ENCODE measurements around the gene ZNF710. TPM values are rescaled to one million over a fixed set of nuclear protein-coding genes. Genes with fewer than 3 reads are reported as not detected.

Gene ZNF710
- total and polyA plus RNA-seq, 2 of the 4 experiments (the other 2 are of a cell fraction): 7.6 to 8.2 TPM

- H3K4ac ChIP-seq (ENCODE audit: low read depth, low read length): peak overlapping the region; percentile 91
- H3K9me3 ChIP-seq (ENCODE audit: control insufficient read depth, insufficient read depth, low read length): no peaks in the 10 kb centered on the region
- H2AFZ ChIP-seq (replicated peaks; ENCODE audit: low read length, poor library complexity): no peak overlapping the region
- H4K20me1 ChIP-seq (ENCODE audit: insufficient read depth, low read length): peaks cover 7% of the 10 kb centered on the region
- H2BK120ac ChIP-seq (ENCODE audit: low read depth, low read length): peak overlapping the region; percentile 84; the same call in 1 of the 2 replicates
- peak overlapping the region; percentile 67; the same call in 2 of the 3 replicates for H2BK15ac ChIP-seq (ENCODE audit: low read depth, low read length)
- H3K9ac ChIP-seq (ENCODE audit: low read depth, low read length): no peak overlapping the region
- dilution Hi-C loops (cut with HindIII; ENCODE audit: low sequenced_read_pairs, unreplicated experiment) (no loop called here), intact Hi-C loops (cut with micrococcal nuclease) (loop anchor here (2.0 kb wide), 1 partner anchor 32 kb away; no protein-coding TSS in a partner anchor), in situ Hi-C loops (cut with MboI; ENCODE audit: low sequenced_read_pairs) (no loop called here)
- no peak overlapping the region for H3K4me3 ChIP-seq (ENCODE audit: insufficient read depth, low read depth, low read length)
- peaks cover 44% of the 10 kb centered on the region for H3K9me1 ChIP-seq (ENCODE audit: insufficient read depth, low read length)
- CTCF ChIA-PET: no interaction called here
- H3K4me2 ChIP-seq (ENCODE audit: low read depth, low read length): no peak overlapping the region
- POLR2A ChIA-PET (ENCODE audit: unreplicated experiment): no interaction called here
- TF ChIP-seq RAD21 (IDR thresholded peaks at IDR 0.05; ENCODE audit: low read length) (no peak), CTCF (conservative IDR thresholded peaks at IDR 0.05; ENCODE audit: low read depth, low read length) (no peak), BHLHE40 (IDR thresholded peaks at IDR 0.05; ENCODE audit: low read depth, low read length) (no peak), RFX5 (IDR thresholded peaks at IDR 0.05; ENCODE audit: low read depth, low read length) (no peak)
- no peak overlapping the region; the same call in 1 of the 2 replicates for H3K18ac ChIP-seq (ENCODE audit: low read depth, low read length)
- peak overlapping the region in 1 of 2 experiments; percentile 64; a peak in 3 of 4 replicates for H4K8ac ChIP-seq (ENCODE audit: low read depth in 2 of 2, low read length in 2 of 2)
- no peak overlapping the region for H4K5ac ChIP-seq (ENCODE audit: low read depth, low read length)
- H4K91ac ChIP-seq (ENCODE audit: insufficient read depth, low read depth, low read length): peak overlapping the region; percentile 69
- no TSS peak for BruUV-seq (replicated peaks)
- no peaks in the 10 kb centered on the region for H3K36me3 ChIP-seq (ENCODE audit: control insufficient read depth, insufficient read depth, low read length)
- H3K23ac ChIP-seq (ENCODE audit: low read depth, low read length): peak overlapping the region; percentile 56; the same call in 1 of the 2 replicates
- H3K4me1 ChIP-seq (ENCODE audit: control insufficient read depth, insufficient read depth, low read length): peaks cover 33% of the 10 kb centered on the region
- H3K27me3 ChIP-seq (ENCODE audit: control insufficient read depth, insufficient read depth, low read length): no peaks in the 10 kb centered on the region
- no peak for DNase-seq
- H3K14ac ChIP-seq (replicated peaks; ENCODE audit: low read depth, low read length): peak overlapping the region; percentile 80; the same call in 1 of the 2 replicates
- 80% methylated on average over 4 of the region's 9 CpGs; no CpG with 5 or more reads in 1 of the 2 experiments for WGBS, 2 experiments (ENCODE audit: extremely low coverage in 2 of 2, insufficient read length in 1 of 2)
- ATAC-seq (ENCODE audit: low read depth): no peak
- H3K27ac ChIP-seq (ENCODE audit: insufficient read depth, low read length): no peak overlapping the region
- H2BK20ac ChIP-seq (ENCODE audit: low read depth, low read length): peak overlapping the region; percentile 38; the same call in 1 of the 2 replicates
- H2BK5ac ChIP-seq (ENCODE audit: low read depth, low read length, poor library complexity, severe bottlenecking): no peak overlapping the region
- H3K79me1 ChIP-seq (ENCODE audit: low read depth in 1 of 2, low read length in 2 of 2): peaks cover 41 to 82% of the 10 kb centered on the region in 2 experiments
- no peak overlapping the region for H3K56ac ChIP-seq (ENCODE audit: extremely low read depth, insufficient read depth, low read length)
- H2AK9ac ChIP-seq (replicated peaks; ENCODE audit: low read depth, low read length, poor library complexity): peak overlapping the region; percentile 5
- H2AK5ac ChIP-seq (ENCODE audit: low read depth, low read length): peak overlapping the region; percentile 67
Measured at GRCh38 chr15:90036343-90036742, 35.2 kb downstream of the ZNF710 start.
